ENCODE results near the gene TCF7. TPM values are rescaled to one million over a fixed set of nuclear protein-coding genes. Genes with fewer than 3 reads are reported as not detected.

The TCF7 gene
- polyA plus RNA-seq, 1 donor from 2014 or later: 0.15 TPM

DNA sequence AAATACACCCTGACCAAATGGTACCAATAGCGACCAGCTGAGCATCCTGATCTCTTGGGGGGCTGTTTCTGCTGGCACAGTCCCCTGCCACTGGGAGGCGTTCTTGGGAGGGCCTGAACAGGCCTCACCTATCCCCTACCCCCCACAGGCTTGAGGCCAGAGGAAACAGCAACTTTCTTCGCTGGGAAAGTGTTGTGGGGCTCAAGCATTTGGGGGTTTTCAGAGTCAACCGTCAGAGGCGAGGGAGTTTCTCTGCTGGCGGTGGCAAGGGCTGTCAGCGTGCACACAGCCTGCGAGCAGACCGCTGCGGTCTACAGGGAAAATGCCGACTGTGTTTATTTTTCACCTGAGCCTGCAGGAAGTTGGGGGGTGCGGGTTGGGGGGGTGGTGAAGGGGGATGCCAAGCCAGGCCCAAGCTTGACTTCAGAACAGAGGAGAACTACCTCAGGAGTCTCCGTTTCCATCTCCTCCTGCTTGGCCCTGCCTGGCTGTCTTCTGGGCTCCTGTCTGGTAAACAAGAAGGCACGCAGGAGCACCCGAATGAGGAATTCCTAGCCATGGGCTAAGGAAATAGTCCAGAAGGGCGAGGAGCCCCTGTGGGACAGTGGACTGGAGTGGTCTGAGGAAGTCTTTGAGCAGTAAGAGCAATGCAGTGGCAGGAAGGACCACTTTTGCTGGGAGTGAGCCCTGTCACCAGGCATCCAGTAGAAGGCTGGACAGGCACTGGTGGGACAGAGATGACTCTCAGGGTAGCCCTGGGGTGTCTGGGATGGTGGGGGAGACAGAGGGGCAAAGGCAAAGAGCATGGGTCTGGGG lies 18.1 kb downstream of the TCF7 start:
- Histone ChIP-seq H3K4me2 (ENCODE audit: low read length) (no peak overlapping the region), H2AFZ (ENCODE audit: low read depth, low read length) (no peak overlapping the region), H3K79me2 (replicated peaks; ENCODE audit: insufficient read depth, low read length) (no peaks in the 10 kb centered on the region), H3K27me3 (ENCODE audit: insufficient read depth, low read depth, low read length) (no peaks in the 10 kb centered on the region), H3K36me3 (ENCODE audit: insufficient read depth, low read length) (no peaks in the 10 kb centered on the region), H3K9ac (ENCODE audit: low read length) (no peak overlapping the region), H3K9me2 (ENCODE audit: insufficient read depth, low read length) (no peaks in the 10 kb centered on the region), H3K27ac (ENCODE audit: low read length) (no peak overlapping the region), H3F3A (ENCODE audit: insufficient read depth, low read length, poor library complexity, severe bottlenecking) (no peaks in the 10 kb centered on the region), H3K4me3 (ENCODE audit: low read length) (no peak overlapping the region), H3K9me3 (ENCODE audit: low read length) (no peaks in the 10 kb centered on the region), H4K20me1 (ENCODE audit: insufficient read depth) (no peaks in the 10 kb centered on the region)
- TF ChIP-seq EP300 (conservative IDR thresholded peaks at IDR 0.05; ENCODE audit: poor library complexity, severe bottlenecking) (no peak), EZH2 (IDR thresholded peaks at IDR 0.05; ENCODE audit: borderline replicate concordance, insufficient read depth, low read length, poor library complexity, severe bottlenecking) (no peak)

DNA sequence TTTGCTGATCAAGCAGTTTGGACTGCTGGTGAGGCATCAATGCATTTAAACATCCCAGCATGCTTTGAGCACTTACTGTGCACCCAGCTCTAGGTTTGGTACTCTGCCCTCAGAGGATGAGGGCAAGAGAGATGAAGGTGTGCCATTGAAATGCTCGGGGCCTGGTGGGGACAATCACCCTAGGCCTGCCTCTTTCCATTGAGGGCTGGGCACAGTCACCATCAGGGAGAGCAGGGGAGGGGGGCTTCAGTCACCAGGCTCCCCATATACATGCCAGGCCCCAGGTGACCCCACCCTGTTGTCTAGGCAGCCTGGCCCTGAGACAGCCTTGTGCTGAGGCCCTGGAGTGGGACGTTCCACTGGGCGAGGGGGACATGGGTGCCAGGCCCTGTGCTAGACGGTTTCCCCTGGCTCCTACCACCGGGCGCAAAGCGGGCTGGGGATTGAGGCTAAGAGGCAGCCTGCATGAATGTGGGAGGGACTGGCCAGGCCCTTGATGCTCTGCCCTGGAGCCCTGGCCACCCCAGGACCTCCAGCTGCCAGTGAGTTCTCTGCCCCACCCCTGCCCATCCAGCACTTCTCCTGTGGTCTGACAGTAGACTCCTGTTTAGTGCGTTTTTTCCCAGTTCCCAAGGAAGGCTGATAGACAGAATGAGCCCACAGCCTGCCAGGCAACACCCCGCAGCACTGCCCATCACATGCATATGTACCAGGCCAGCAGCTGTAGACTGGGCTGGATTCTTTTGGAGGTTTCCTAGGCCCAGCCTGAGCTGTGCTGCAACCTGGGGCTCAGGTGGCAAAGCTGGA lies 18.9 kb downstream of the TCF7 start:
- no peak overlapping the region for H3K4me3 ChIP-seq (ENCODE audit: low read length)
- no peaks in the 10 kb centered on the region for H3K36me3 ChIP-seq (ENCODE audit: insufficient read depth, low read length)
- H2AFZ ChIP-seq (ENCODE audit: low read depth, low read length): no peak overlapping the region
- no peak overlapping the region for H3K9ac ChIP-seq (ENCODE audit: low read length)
- no peak overlapping the region for H3K27ac ChIP-seq (ENCODE audit: low read length)
- H3F3A ChIP-seq (ENCODE audit: insufficient read depth, low read length, poor library complexity, severe bottlenecking): no peaks in the 10 kb centered on the region
- no peaks in the 10 kb centered on the region for H3K9me3 ChIP-seq (ENCODE audit: low read length)
- H4K20me1 ChIP-seq (ENCODE audit: insufficient read depth): no peaks in the 10 kb centered on the region
- no peak for TF ChIP-seq SMC3 (conservative IDR thresholded peaks at IDR 0.05; ENCODE audit: poor library complexity)
- no peak for TF ChIP-seq TAF1 (IDR thresholded peaks at IDR 0.05; ENCODE audit: low read depth)
- no peak for TF ChIP-seq POLR2AphosphoS5 (IDR thresholded peaks at IDR 0.05)
- TF ChIP-seq EZH2 (IDR thresholded peaks at IDR 0.05; ENCODE audit: borderline replicate concordance, insufficient read depth, low read length, poor library complexity, severe bottlenecking): no peak
- TF ChIP-seq RAD21 (conservative IDR thresholded peaks at IDR 0.05): no peak
- TF ChIP-seq, protein P1, sequence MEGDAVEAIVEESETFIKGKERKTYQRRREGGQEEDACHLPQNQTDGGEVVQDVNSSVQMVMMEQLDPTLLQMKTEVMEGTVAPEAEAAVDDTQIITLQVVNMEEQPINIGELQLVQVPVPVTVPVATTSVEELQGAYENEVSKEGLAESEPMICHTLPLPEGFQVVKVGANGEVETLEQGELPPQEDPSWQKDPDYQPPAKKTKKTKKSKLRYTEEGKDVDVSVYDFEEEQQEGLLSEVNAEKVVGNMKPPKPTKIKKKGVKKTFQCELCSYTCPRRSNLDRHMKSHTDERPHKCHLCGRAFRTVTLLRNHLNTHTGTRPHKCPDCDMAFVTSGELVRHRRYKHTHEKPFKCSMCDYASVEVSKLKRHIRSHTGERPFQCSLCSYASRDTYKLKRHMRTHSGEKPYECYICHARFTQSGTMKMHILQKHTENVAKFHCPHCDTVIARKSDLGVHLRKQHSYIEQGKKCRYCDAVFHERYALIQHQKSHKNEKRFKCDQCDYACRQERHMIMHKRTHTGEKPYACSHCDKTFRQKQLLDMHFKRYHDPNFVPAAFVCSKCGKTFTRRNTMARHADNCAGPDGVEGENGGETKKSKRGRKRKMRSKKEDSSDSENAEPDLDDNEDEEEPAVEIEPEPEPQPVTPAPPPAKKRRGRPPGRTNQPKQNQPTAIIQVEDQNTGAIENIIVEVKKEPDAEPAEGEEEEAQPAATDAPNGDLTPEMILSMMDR (IDR thresholded peaks at IDR 0.05; ENCODE audit: poor library complexity, severe bottlenecking): no peak
- TF ChIP-seq EP300 (conservative IDR thresholded peaks at IDR 0.05; ENCODE audit: poor library complexity, severe bottlenecking): no peak
- TF ChIP-seq MXI1 (conservative IDR thresholded peaks at IDR 0.05; ENCODE audit: poor library complexity, severe bottlenecking): no peak
- TF ChIP-seq, protein P2, sequence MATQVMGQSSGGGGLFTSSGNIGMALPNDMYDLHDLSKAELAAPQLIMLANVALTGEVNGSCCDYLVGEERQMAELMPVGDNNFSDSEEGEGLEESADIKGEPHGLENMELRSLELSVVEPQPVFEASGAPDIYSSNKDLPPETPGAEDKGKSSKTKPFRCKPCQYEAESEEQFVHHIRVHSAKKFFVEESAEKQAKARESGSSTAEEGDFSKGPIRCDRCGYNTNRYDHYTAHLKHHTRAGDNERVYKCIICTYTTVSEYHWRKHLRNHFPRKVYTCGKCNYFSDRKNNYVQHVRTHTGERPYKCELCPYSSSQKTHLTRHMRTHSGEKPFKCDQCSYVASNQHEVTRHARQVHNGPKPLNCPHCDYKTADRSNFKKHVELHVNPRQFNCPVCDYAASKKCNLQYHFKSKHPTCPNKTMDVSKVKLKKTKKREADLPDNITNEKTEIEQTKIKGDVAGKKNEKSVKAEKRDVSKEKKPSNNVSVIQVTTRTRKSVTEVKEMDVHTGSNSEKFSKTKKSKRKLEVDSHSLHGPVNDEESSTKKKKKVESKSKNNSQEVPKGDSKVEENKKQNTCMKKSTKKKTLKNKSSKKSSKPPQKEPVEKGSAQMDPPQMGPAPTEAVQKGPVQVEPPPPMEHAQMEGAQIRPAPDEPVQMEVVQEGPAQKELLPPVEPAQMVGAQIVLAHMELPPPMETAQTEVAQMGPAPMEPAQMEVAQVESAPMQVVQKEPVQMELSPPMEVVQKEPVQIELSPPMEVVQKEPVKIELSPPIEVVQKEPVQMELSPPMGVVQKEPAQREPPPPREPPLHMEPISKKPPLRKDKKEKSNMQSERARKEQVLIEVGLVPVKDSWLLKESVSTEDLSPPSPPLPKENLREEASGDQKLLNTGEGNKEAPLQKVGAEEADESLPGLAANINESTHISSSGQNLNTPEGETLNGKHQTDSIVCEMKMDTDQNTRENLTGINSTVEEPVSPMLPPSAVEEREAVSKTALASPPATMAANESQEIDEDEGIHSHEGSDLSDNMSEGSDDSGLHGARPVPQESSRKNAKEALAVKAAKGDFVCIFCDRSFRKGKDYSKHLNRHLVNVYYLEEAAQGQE (IDR thresholded peaks at IDR 0.05; ENCODE audit: borderline replicate concordance): no peak
- no peaks in the 10 kb centered on the region for H3K9me2 ChIP-seq (ENCODE audit: insufficient read depth, low read length)
- no peak overlapping the region for H3K4me2 ChIP-seq (ENCODE audit: low read length)
- H3K27me3 ChIP-seq (ENCODE audit: insufficient read depth, low read depth, low read length): no peaks in the 10 kb centered on the region
- H3K79me2 ChIP-seq (replicated peaks; ENCODE audit: insufficient read depth, low read length): no peaks in the 10 kb centered on the region
